ENCODE results near the gene SLC16A12. TPM values are rescaled to one million over a fixed set of nuclear protein-coding genes. Genes with fewer than 3 reads are reported as not detected.

The SLC16A12 gene
- polyA plus RNA-seq, 1 donor (not counting 4 experiments of a cell fraction or from before 2014, with no cell fraction given), result 0.10 TPM

DNA sequence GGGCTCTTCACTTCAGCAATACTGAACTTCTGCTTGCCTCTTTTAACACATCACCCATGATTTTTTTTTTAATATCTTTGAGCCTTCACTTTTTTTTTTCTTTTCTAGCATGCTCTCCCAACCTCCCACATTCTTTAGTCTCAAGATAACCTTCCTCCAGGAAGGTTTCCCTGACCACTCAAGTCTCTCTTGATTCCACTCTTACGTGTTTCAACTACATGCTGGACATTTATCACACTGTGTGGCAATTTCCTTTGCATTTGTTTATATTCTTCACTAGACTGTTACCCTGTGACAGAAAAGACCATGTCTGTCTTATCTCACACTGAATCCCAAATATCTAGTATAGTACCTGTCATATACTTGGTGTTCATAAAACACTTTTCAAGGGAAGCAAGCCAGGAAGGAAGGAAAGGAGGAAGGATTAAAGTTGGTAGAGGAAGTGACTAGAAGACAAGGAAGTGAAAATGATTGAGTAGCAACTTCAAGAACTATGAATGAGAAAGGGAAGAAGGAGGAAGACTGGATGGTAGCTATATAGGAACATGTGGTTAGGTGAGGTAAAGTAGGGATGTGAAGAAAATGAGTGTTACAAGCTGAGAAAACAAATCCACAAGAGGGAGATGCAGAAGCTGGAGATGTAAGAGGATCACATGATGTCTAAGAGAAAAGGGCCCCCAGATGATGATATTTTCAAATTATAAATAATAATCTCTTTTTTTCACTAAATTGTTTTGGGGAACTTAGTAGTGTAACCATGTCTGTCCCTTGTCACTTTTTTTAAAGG lies 80.6 kb downstream of the SLC16A12 start:
- dilution Hi-C loops (cut with MboI; ENCODE audit: extremely low pct_ligation_motif_present, low sequenced_read_pairs), result no loop called here
- peak; percentile 79 for FAIRE-seq

DNA sequence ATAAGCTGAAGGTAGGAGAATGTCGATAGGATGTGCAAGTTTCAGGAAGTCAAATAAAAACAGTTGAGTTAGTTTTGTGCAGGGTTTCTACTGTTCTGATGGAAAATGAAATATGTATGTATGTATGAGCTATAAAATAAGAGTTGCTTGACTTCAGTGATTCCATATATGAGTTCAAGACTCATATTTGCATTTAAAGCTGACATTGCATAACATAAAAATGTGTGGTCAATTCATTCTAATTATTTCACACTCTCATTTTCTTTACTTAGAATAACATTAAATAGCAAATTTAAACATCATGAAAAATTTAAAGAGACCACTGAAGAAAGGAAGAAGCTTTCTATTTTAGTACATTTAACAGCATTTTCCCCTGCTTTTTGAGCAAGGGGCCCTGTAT lies 83.2 kb downstream of the SLC16A12 start:
- Histone ChIP-seq H3K4me1 (ENCODE audit: control insufficient read depth, extremely low read depth, insufficient read depth, low read length) (peaks cover 10% of the 10 kb centered on the region), H3K4me2 (ENCODE audit: control insufficient read depth, extremely low read depth, insufficient read depth, low read depth, low read length) (no peak overlapping the region), H2AFZ (ENCODE audit: control insufficient read depth, low read length) (no peak overlapping the region), H3K27me3 (ENCODE audit: control insufficient read depth, extremely low read depth, insufficient read depth, low read length) (no peaks in the 10 kb centered on the region), H4K20me1 (ENCODE audit: control insufficient read depth, extremely low read depth, insufficient read depth, low read length) (no peaks in the 10 kb centered on the region), H3K27ac (ENCODE audit: control insufficient read depth, insufficient read depth, low read length) (no peak overlapping the region), H3K79me2 (ENCODE audit: control insufficient read depth, insufficient read depth, low read length) (no peaks in the 10 kb centered on the region), H3K4me3 (ENCODE audit: control insufficient read depth in 2 of 3, extremely low read depth in 1 of 3, insufficient read depth in 2 of 3, low read depth in 1 of 3, low read length in 3 of 3) (no peak overlapping the region), H3K36me3 (ENCODE audit: control insufficient read depth in 2 of 2, extremely low read depth in 1 of 2, insufficient read depth in 2 of 2, low read length in 2 of 2) (no peaks in the 10 kb centered on the region), H3K9me3 (ENCODE audit: control insufficient read depth, low read depth, low read length) (no peaks in the 10 kb centered on the region), H3K9me1 (ENCODE audit: control insufficient read depth, extremely low read depth, insufficient read depth, low read length) (no peaks in the 10 kb centered on the region), H3K9ac (ENCODE audit: control insufficient read depth, extremely low read depth, insufficient read depth, low read length) (no peak overlapping the region)
- no peak for FAIRE-seq
- dilution Hi-C loops (cut with MboI; ENCODE audit: extremely low pct_ligation_motif_present, low sequenced_read_pairs), result no loop called here
- no peak for DNase-seq (ENCODE audit: low read depth, low spot score)
- no peak for TF ChIP-seq EZH2 (IDR thresholded peaks at IDR 0.05; ENCODE audit: low read length)
- TF ChIP-seq, protein P1, sequence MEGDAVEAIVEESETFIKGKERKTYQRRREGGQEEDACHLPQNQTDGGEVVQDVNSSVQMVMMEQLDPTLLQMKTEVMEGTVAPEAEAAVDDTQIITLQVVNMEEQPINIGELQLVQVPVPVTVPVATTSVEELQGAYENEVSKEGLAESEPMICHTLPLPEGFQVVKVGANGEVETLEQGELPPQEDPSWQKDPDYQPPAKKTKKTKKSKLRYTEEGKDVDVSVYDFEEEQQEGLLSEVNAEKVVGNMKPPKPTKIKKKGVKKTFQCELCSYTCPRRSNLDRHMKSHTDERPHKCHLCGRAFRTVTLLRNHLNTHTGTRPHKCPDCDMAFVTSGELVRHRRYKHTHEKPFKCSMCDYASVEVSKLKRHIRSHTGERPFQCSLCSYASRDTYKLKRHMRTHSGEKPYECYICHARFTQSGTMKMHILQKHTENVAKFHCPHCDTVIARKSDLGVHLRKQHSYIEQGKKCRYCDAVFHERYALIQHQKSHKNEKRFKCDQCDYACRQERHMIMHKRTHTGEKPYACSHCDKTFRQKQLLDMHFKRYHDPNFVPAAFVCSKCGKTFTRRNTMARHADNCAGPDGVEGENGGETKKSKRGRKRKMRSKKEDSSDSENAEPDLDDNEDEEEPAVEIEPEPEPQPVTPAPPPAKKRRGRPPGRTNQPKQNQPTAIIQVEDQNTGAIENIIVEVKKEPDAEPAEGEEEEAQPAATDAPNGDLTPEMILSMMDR (optimal IDR thresholded peaks at IDR 0.05 in 1 of 3, IDR thresholded peaks at IDR 0.05 in 1 of 3, conservative IDR thresholded peaks at IDR 0.05 in 1 of 3; ENCODE audit: extremely low read depth in 1 of 3, insufficient read depth in 2 of 3, low read length in 3 of 3), result no peak

More for the DNA sequence above, 80.6 kb downstream of the SLC16A12 start:
- Histone ChIP-seq H3K4me2 (ENCODE audit: control insufficient read depth, extremely low read depth, insufficient read depth, low read depth, low read length) (no peak overlapping the region), H3K79me2 (ENCODE audit: control insufficient read depth, insufficient read depth, low read length) (no peaks in the 10 kb centered on the region), H3K4me3 (ENCODE audit: control insufficient read depth in 2 of 3, extremely low read depth in 1 of 3, insufficient read depth in 2 of 3, low read depth in 1 of 3, low read length in 3 of 3) (no peak overlapping the region), H3K9me1 (ENCODE audit: control insufficient read depth, extremely low read depth, insufficient read depth, low read length) (no peaks in the 10 kb centered on the region), H3K27ac (ENCODE audit: control insufficient read depth, insufficient read depth, low read length) (no peak overlapping the region), H2AFZ (ENCODE audit: control insufficient read depth, low read length) (no peak overlapping the region), H3K9ac (ENCODE audit: control insufficient read depth, extremely low read depth, insufficient read depth, low read length) (no peak overlapping the region), H3K9me3 (ENCODE audit: control insufficient read depth, low read depth, low read length) (no peaks in the 10 kb centered on the region), H4K20me1 (ENCODE audit: control insufficient read depth, extremely low read depth, insufficient read depth, low read length) (no peaks in the 10 kb centered on the region), H3K27me3 (ENCODE audit: control insufficient read depth, extremely low read depth, insufficient read depth, low read length) (no peaks in the 10 kb centered on the region), H3K36me3 (ENCODE audit: control insufficient read depth in 2 of 2, extremely low read depth in 1 of 2, insufficient read depth in 2 of 2, low read length in 2 of 2) (no peaks in the 10 kb centered on the region), H3K4me1 (ENCODE audit: control insufficient read depth, extremely low read depth, insufficient read depth, low read length) (peaks cover 27% of the 10 kb centered on the region)
- no peak for TF ChIP-seq EZH2 (IDR thresholded peaks at IDR 0.05; ENCODE audit: low read length)
- TF ChIP-seq, protein P1 (optimal IDR thresholded peaks at IDR 0.05 in 1 of 3, IDR thresholded peaks at IDR 0.05 in 1 of 3, conservative IDR thresholded peaks at IDR 0.05 in 1 of 3; ENCODE audit: extremely low read depth in 1 of 3, insufficient read depth in 2 of 3, low read length in 3 of 3), result no peak
- DNase-seq (ENCODE audit: low read depth, low spot score), result no peak

Data from keratinocyte (primary cell).